Vagina (tissue), 2 donors: ENCODE results near the gene ABRAXAS1.

Experiments
- CTCF ChIP-seq, 3 experiments: fragments of 450-650 bp in 2 of 3; fragments of 200-600 bp in 1 of 3; sonication (generic) in 1 of 3; IDR thresholded peaks; one replicate each; pipeline ENCODE4 v1.5.1; 2017 to 2019; ENCODE audit warnings: antibody characterized with exemption in 3 of 3, mild to moderate bottlenecking in 2 of 3, moderate library complexity in 2 of 3
- POLR2A ChIP-seq, 2 donors: fragments of 450-650 bp; IDR thresholded peaks; one replicate each; pipeline ENCODE4 v1.6.1; 2017; ENCODE audit warnings: antibody characterized with exemption in 2 of 2, mild to moderate bottlenecking in 2 of 2, moderate library complexity in 2 of 2

- TF ChIP-seq POLR2A (IDR thresholded peaks at IDR 0.05) (no peak), CTCF (IDR thresholded peaks at IDR 0.05) (no peak)
Observed at GRCh38 chr4:83504996-83505395, 20.1 kb upstream of the ABRAXAS1 start.
